ENCODE data around the gene DAW1.

The DAW1 gene

GRCh38 chr2:227881866-227882517, 10.6 kb downstream of the DAW1 start:
- no peak overlapping the region for H3K4me3 ChIP-seq (replicated peaks; ENCODE audit: low read depth, low read length)
- TF ChIP-seq, protein P1, sequence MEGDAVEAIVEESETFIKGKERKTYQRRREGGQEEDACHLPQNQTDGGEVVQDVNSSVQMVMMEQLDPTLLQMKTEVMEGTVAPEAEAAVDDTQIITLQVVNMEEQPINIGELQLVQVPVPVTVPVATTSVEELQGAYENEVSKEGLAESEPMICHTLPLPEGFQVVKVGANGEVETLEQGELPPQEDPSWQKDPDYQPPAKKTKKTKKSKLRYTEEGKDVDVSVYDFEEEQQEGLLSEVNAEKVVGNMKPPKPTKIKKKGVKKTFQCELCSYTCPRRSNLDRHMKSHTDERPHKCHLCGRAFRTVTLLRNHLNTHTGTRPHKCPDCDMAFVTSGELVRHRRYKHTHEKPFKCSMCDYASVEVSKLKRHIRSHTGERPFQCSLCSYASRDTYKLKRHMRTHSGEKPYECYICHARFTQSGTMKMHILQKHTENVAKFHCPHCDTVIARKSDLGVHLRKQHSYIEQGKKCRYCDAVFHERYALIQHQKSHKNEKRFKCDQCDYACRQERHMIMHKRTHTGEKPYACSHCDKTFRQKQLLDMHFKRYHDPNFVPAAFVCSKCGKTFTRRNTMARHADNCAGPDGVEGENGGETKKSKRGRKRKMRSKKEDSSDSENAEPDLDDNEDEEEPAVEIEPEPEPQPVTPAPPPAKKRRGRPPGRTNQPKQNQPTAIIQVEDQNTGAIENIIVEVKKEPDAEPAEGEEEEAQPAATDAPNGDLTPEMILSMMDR (IDR thresholded peaks at IDR 0.05; ENCODE audit: low read length, missing control alignments) = no peak
- peak; percentile 35 for DNase-seq (ENCODE audit: low read depth)

DNA sequence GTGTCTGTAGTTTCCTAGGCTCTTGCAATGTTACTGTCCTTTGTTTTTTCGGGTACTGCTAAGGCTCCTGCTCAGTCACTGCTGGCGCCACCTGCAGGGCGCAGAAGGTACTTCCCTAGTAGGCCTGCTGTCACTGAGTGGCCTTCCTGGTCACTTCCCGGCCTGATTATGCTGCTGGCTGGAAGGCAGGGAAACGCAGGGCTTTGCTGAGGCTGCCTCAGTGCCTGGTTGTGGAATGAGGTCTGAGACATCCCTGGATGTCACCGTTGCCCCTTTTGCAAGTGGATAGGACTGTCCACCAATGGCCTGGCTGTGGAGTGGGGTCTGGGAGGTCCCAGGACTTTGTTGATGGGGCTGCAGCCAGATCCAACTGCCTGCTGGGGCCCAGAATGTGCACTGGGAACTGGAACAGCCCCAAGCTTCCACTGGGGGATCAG, 13.1 kb downstream of the DAW1 start:
- H3K4me3 ChIP-seq (replicated peaks; ENCODE audit: low read depth, low read length) = no peak overlapping the region
- TF ChIP-seq, protein P1 (IDR thresholded peaks at IDR 0.05; ENCODE audit: low read length, missing control alignments) = peak; percentile 91
- DNase-seq (ENCODE audit: low read depth) = peak; percentile 79

DNA sequence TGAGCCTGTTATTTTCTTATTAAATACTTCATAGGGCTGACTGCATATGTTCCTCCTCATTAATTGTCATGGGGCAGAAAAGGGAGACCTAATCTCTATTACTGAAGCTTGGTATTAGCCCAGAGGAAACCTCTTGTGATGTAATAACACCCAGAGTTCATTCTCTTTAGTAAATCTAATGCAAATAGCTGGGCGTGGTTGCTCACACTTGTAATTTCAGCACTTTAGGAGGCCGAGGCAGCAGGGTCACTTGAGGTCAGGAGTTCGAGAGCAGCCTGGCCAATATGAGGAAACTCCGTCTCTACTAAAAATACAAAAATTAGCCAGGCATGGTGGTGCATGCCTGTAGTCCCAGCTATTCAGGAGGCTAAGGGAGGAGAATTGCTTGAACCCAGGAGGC, 14.7 kb downstream of the DAW1 start:
- TF ChIP-seq, protein P1 (IDR thresholded peaks at IDR 0.05; ENCODE audit: low read length, missing control alignments) = no peak
- no peak for DNase-seq (ENCODE audit: low read depth)
- no peak overlapping the region for H3K4me3 ChIP-seq (replicated peaks; ENCODE audit: low read depth, low read length)

GRCh38 chr2:227888289-227888688, 16.9 kb downstream of the DAW1 start:
- no peak for DNase-seq (ENCODE audit: low read depth)
- no peak overlapping the region for H3K4me3 ChIP-seq (replicated peaks; ENCODE audit: low read depth, low read length)

DNA sequence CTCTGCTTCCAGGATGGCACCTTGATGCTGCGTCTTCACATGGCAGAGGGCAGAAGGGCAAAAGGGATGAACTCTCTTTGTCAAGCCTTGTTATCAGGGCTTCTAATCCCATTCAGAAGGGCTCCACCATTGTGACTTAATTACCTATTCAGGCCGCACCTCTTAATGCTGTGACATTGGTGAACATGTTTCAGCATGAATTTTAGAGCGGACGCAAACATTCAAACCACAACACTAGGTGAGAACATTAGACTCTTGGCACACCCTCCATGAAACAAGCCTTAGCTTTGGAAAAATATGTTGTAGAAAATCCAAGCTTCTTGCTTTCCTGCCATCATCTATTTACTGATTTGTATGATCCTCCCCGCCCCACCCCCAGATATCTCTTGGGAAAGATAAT, 17.9 kb downstream of the DAW1 start:
- TF ChIP-seq, protein P1 (IDR thresholded peaks at IDR 0.05; ENCODE audit: low read length, missing control alignments) = no peak
- H3K4me3 ChIP-seq (replicated peaks; ENCODE audit: low read depth, low read length) = no peak overlapping the region
- no peak for DNase-seq (ENCODE audit: low read depth)

More at GRCh38 chr2:227888289-227888688, 16.9 kb downstream of the DAW1 start:
- TF ChIP-seq, protein P1 (IDR thresholded peaks at IDR 0.05; ENCODE audit: low read length, missing control alignments) = no peak

GRCh38 chr2:227890495-227891079, 19.2 kb downstream of the DAW1 start:
- DNase-seq (ENCODE audit: low read depth) = peak; percentile 82
- no peak overlapping the region for H3K4me3 ChIP-seq (replicated peaks; ENCODE audit: low read depth, low read length)
- TF ChIP-seq, protein P1 (IDR thresholded peaks at IDR 0.05; ENCODE audit: low read length, missing control alignments) = peak; percentile 50

GRCh38 chr2:227891673-227892072, 20.2 kb downstream of the DAW1 start:
- TF ChIP-seq, protein P1 (IDR thresholded peaks at IDR 0.05; ENCODE audit: low read length, missing control alignments) = no peak
- H3K4me3 ChIP-seq (replicated peaks; ENCODE audit: low read depth, low read length) = no peak overlapping the region
- DNase-seq (ENCODE audit: low read depth) = no peak

All from fibroblast of pulmonary artery (primary cell).